SK-N-DZ (cell line): ENCODE measurements around the gene ZNF175.
A peak's percentile ranks its signal among the peaks of the same experiment; 100 is the strongest.

Experiments
- DNase-seq: peaks from one replicate; pipeline ENCODE4 v3.0.0-alpha.2; 2015; ENCODE audit warnings: low spot score

ZNF175 gene

GRCh38 chr19:51549533-51550324, 21.4 kb upstream of the ZNF175 start:
- no peak for DNase-seq

GRCh38 chr19:51550848-51551672, 20.0 kb upstream of the ZNF175 start:
- DNase-seq: no peak

- DNase-seq: no peak
These were observed 19.2 kb upstream of the ZNF175 start for GRCh38 chr19:51551673-51552432.

GRCh38 chr19:51552608-51552995, 18.5 kb upstream of the ZNF175 start:
- DNase-seq: no peak

- peak; percentile 37 for DNase-seq
These were observed 17.9 kb upstream of the ZNF175 start for GRCh38 chr19:51552996-51553725.

GRCh38 chr19:51559240-51559639, 11.8 kb upstream of the ZNF175 start:
- DNase-seq: no peak

GRCh38 chr19:51560339-51560738, 10.7 kb upstream of the ZNF175 start:
- no peak for DNase-seq

GRCh38 chr19:51564791-51565190, 6.3 kb upstream of the ZNF175 start:
- no peak for DNase-seq

GRCh38 chr19:51565583-51565982, 5.5 kb upstream of the ZNF175 start:
- DNase-seq: no peak

- no peak for DNase-seq
These were observed 4.5 kb upstream of the ZNF175 start for GRCh38 chr19:51566489-51567100.

- DNase-seq: no peak
These were observed 3.5 kb upstream of the ZNF175 start for GRCh38 chr19:51567583-51567982.

- DNase-seq: no peak
These were observed 2.6 kb upstream of the ZNF175 start for GRCh38 chr19:51568456-51568855.

- no peak for DNase-seq
These were observed 516 bp downstream of the ZNF175 start for GRCh38 chr19:51571599-51571998.

- DNase-seq: no peak
These were observed 1.3 kb downstream of the ZNF175 start for GRCh38 chr19:51572410-51572809.

GRCh38 chr19:51572908-51573307, 1.8 kb downstream of the ZNF175 start:
- DNase-seq: no peak

- DNase-seq: no peak
These were observed 2.2 kb downstream of the ZNF175 start for GRCh38 chr19:51573331-51573730.

- DNase-seq: no peak
These were observed 5.8 kb downstream of the ZNF175 start for GRCh38 chr19:51576850-51577249.

- no peak for DNase-seq
These were observed 15.1 kb downstream of the ZNF175 start for GRCh38 chr19:51586103-51586728.

GRCh38 chr19:51586799-51587198, 15.7 kb downstream of the ZNF175 start:
- no peak for DNase-seq
